ENCODE measurements around the gene WRNIP1.

GRCh38 chr6:2796861-2797260 is 31.7 kb downstream of the WRNIP1 start:
- TF ChIP-seq CTCF (IDR thresholded peaks at IDR 0.05) (no peak), POLR2A (IDR thresholded peaks at IDR 0.05) (no peak), POLR2AphosphoS5 (IDR thresholded peaks at IDR 0.05) (no peak)

All from sigmoid colon (tissue), 4 donors.